H1 (cell line): ENCODE data around the gene MACROD1. TPM values are rescaled to one million over a fixed set of nuclear protein-coding genes. Genes with fewer than 3 reads are reported as not detected.

Source experiments
- CTCF ChIA-PET: fragments of 300-600 bp; sonication (Branson Sonifier 250); formaldehyde crosslinking; loops from one replicate; lab custom pipeline; 2021; ENCODE audit not compliant: partially characterized antibody; lab: Charles Lee
- POLR2A ChIA-PET: fragments of 300-600 bp; sonication (Branson Sonifier 250); formaldehyde crosslinking; loops from one replicate; lab custom pipeline; 2021; ENCODE audit warnings: inconsistent platforms; ENCODE audit not compliant: partially characterized antibody; lab: Charles Lee
- DNase-seq, 2 experiments: peaks; one replicate each; pipeline versions ENCODE4 v3.0.0 to v3.0.0-alpha.2; 2010 to 2022; ENCODE audit warnings: low spot score in 2 of 2, low read depth in 1 of 2, mixed read lengths in 1 of 2
- FAIRE-seq: peaks from 2 replicates; lab custom pipeline; 2011; peaks lifted over from hg19 to GRCh38; lab: Jason Lieb, UNC
- H2AFZ ChIP-seq: 2 replicates; pipeline ENCODE4 v1.8.1; 2012; ENCODE audit warnings: low read length, inconsistent platforms
- H2AK5ac ChIP-seq: 2 replicates; pipeline ENCODE4 v1.6.1; 2013; ENCODE audit warnings: low read depth, low read length
- H2BK120ac ChIP-seq: replicated peaks from 2 replicates; pipeline ENCODE3; 2013; ENCODE audit warnings: low read depth, low read length, inconsistent platforms
- H2BK12ac ChIP-seq: 2 replicates; pipeline ENCODE4 v1.6.1; 2013; ENCODE audit warnings: low read depth, low read length
- H2BK15ac ChIP-seq: 2 replicates; pipeline ENCODE4 v1.6.1; 2013; ENCODE audit warnings: low read length
- H2BK20ac ChIP-seq: 2 replicates; pipeline ENCODE4 v1.6.1; 2013; ENCODE audit warnings: low read length
- H2BK5ac ChIP-seq: 2 replicates; pipeline ENCODE4 v1.6.1; 2013; ENCODE audit warnings: low read depth, low read length
- H3K14ac ChIP-seq: 2 replicates; pipeline ENCODE4 v1.6.1; 2013; ENCODE audit warnings: inconsistent platforms; ENCODE audit not compliant: insufficient read length
- H3K18ac ChIP-seq: 2 replicates; pipeline ENCODE4 v1.6.1; 2013; ENCODE audit warnings: low read length; ENCODE audit errors: extremely low read depth
- H3K23ac ChIP-seq: 2 replicates; pipeline ENCODE4 v1.6.1; 2013; ENCODE audit warnings: inconsistent platforms; ENCODE audit not compliant: insufficient read length
- H3K23me2 ChIP-seq: 2 replicates; pipeline ENCODE4 v1.6.1; 2013; ENCODE audit warnings: low read depth, low read length
- H3K27ac ChIP-seq: 2 replicates; pipeline ENCODE4 v1.6.1; 2011; ENCODE audit warnings: low read depth, low read length, inconsistent platforms
- H3K27me3 ChIP-seq, 4 experiments: replicated peaks in 1 of 4; 1 replicate in 1 of 4; 2 replicates in 3 of 4; pipeline versions ENCODE4 v1.6.1 to v1.8.1; 2011 to 2013; ENCODE audit warnings: low read length in 3 of 4, mild to moderate bottlenecking in 3 of 4, inconsistent platforms in 2 of 4, mixed read lengths in 2 of 4, moderate library complexity in 1 of 4; ENCODE audit not compliant: control insufficient read depth in 3 of 4, insufficient read depth in 3 of 4; ENCODE audit errors: extremely low read depth in 1 of 4
- H3K36me3 ChIP-seq, 4 experiments: 2 replicates each; pipeline versions ENCODE4 v1.6.1 to v1.8.1; 2011 to 2013; ENCODE audit warnings: mild to moderate bottlenecking in 4 of 4, low read length in 3 of 4, moderate library complexity in 2 of 4, control low read depth in 1 of 4, inconsistent platforms in 1 of 4; ENCODE audit not compliant: insufficient read depth in 4 of 4, control insufficient read depth in 2 of 4
- H3K4ac ChIP-seq: replicated peaks from 2 replicates; pipeline ENCODE3; 2013; ENCODE audit warnings: low read length, low read depth, mixed read lengths, inconsistent platforms; ENCODE audit not compliant: insufficient read length
- H3K4me1 ChIP-seq, 4 experiments: replicated peaks in 1 of 4; 1 replicate in 1 of 4; 2 replicates in 3 of 4; pipeline versions ENCODE4 v1.6.1 to v1.8.1; 2011 to 2013; ENCODE audit warnings: low read length in 3 of 4, inconsistent platforms in 2 of 4, mixed read lengths in 1 of 4; ENCODE audit not compliant: insufficient read depth in 4 of 4, control insufficient read depth in 3 of 4
- H3K4me2 ChIP-seq, 2 experiments: 2 replicates each; pipeline versions ENCODE4 v1.6.1 to v1.8.1; 2011 to 2013; ENCODE audit warnings: low read depth in 2 of 2, low read length in 2 of 2, control low read depth in 1 of 2, inconsistent platforms in 1 of 2, mild to moderate bottlenecking in 1 of 2; ENCODE audit not compliant: insufficient read depth in 1 of 2
- H3K4me3 ChIP-seq, 4 experiments: fragments of 200-600, 300-600 bp in 1 of 4; sonication (generic), shearing (Covaris generic), sonication (Bioruptor Twin) in 1 of 4; 2 replicates each; pipeline versions ENCODE4 v1.5.1 to v1.8.1; 2011 to 2016; ENCODE audit warnings: low read length in 4 of 4, low read depth in 3 of 4, control low read depth in 2 of 4, inconsistent platforms in 2 of 4, mild to moderate bottlenecking in 2 of 4, mixed read lengths in 1 of 4, moderate library complexity in 1 of 4; ENCODE audit not compliant: insufficient read depth in 2 of 4; ENCODE audit errors: extremely low read depth in 1 of 4
- H3K56ac ChIP-seq: replicated peaks from 2 replicates; pipeline ENCODE3; 2013; ENCODE audit warnings: low read depth, mild to moderate bottlenecking, mixed read lengths, low read length, inconsistent platforms; ENCODE audit not compliant: insufficient read length
- H3K79me1 ChIP-seq: 2 replicates; pipeline ENCODE4 v1.6.1; 2013; ENCODE audit warnings: low read depth, low read length, control low read depth
- H3K79me2 ChIP-seq, 2 experiments: 2 replicates each; pipeline versions ENCODE4 v1.6.1 to v1.8.1; 2012 to 2013; ENCODE audit warnings: low read length in 2 of 2, mild to moderate bottlenecking in 2 of 2, inconsistent platforms in 1 of 2; ENCODE audit not compliant: insufficient read depth in 2 of 2, control insufficient read depth in 1 of 2
- H3K9ac ChIP-seq, 4 experiments: replicated peaks in 1 of 4; 1 replicate in 1 of 4; 2 replicates in 3 of 4; pipeline versions ENCODE4 v1.6.1 to v1.8.1; 2011 to 2013; ENCODE audit warnings: low read depth in 3 of 4, low read length in 3 of 4, control low read depth in 2 of 4, mild to moderate bottlenecking in 2 of 4, moderate library complexity in 2 of 4, inconsistent platforms in 1 of 4; ENCODE audit errors: extremely low read depth in 1 of 4
- H3K9me3 ChIP-seq, 2 experiments: 2 replicates each; pipeline versions ENCODE4 v1.6.1 to v1.8.1; 2012 to 2013; ENCODE audit warnings: mild to moderate bottlenecking in 2 of 2, moderate library complexity in 2 of 2, control low read depth in 1 of 2, inconsistent platforms in 1 of 2, low read depth in 1 of 2, low read length in 1 of 2, mixed read lengths in 1 of 2; ENCODE audit not compliant: insufficient read depth in 2 of 2
- H4K20me1 ChIP-seq, 2 experiments: replicated peaks in 1 of 2; 2 replicates each; pipeline versions ENCODE3 to v1.8.1; 2011 to 2013; ENCODE audit warnings: inconsistent platforms in 2 of 2, low read length in 2 of 2, mild to moderate bottlenecking in 1 of 2; ENCODE audit not compliant: insufficient read depth in 2 of 2, control insufficient read depth in 1 of 2
- H4K5ac ChIP-seq: 2 replicates; pipeline ENCODE4 v1.6.1; 2013; ENCODE audit warnings: low read length, low read depth, mixed read lengths, inconsistent platforms; ENCODE audit not compliant: insufficient read length
- H4K8ac ChIP-seq: 2 replicates; pipeline ENCODE4 v1.8.0; 2013; ENCODE audit warnings: mild to moderate bottlenecking, moderate library complexity, low read length, inconsistent platforms; ENCODE audit not compliant: insufficient read depth; ENCODE audit errors: extremely low read depth
- H4K91ac ChIP-seq: replicated peaks from 2 replicates; pipeline ENCODE3; 2013; ENCODE audit warnings: low read length, mixed read lengths, inconsistent platforms; ENCODE audit not compliant: insufficient read length
- KDM1A ChIP-seq: fragments of 200-600, 300-600 bp; sonication (generic); IDR thresholded peaks from 2 replicates; pipeline ENCODE4 v1.7.1; 2016; ENCODE audit warnings: mild to moderate bottlenecking, low read length, borderline replicate concordance
- RAD21 ChIP-seq, 2 experiments: IDR thresholded peaks in 1 of 2; conservative IDR thresholded peaks in 1 of 2; 2 replicates each; pipeline ENCODE4 v1.6.1; 2011; ENCODE audit warnings: low read depth in 2 of 2, low read length in 2 of 2, improper control_type of control experiment in 1 of 2, inconsistent platforms in 1 of 2, mild to moderate bottlenecking in 1 of 2, moderate library complexity in 1 of 2
- SP4 ChIP-seq: IDR thresholded peaks from 2 replicates; pipeline ENCODE4 v1.6.1; 2012; ENCODE audit warnings: low read length, inconsistent platforms
- WGBS, 2 experiments: shearing (Covaris generic) in 1 of 2; methylation state at CpG; one replicate each; pipeline versions ENCODE4 v1.1.6 to v1.1.7; 2013 to 2015; ENCODE audit warnings: low lambda C conversion rate in 2 of 2, mixed read lengths in 2 of 2, inconsistent platforms in 1 of 2, low coverage in 1 of 2, missing lambda C conversion rate in 1 of 2; ENCODE audit not compliant: insufficient replicate concordance in 2 of 2, insufficient coverage in 1 of 2, insufficient read length in 1 of 2; ENCODE audit errors: extremely low coverage in 1 of 2, missing lambda C conversion rate in 1 of 2; 5-methylcytosine and 5-hydroxymethylcytosine counted together
- polyA plus RNA-seq, 7 experiments: library from polyadenylated mRNA; depleted of rRNA in 3 of 7; stranded (reverse) in 5 of 7; unstranded in 2 of 7; fragments of >200 nt in 5 of 7; fragments of 200-250 nt in 2 of 7; gene quantifications; 1 replicate in 5 of 7; 2 replicates in 1 of 7; 4 replicates in 1 of 7; pipeline versions ENCODE4 v1.2.1 to v1.2.3, GENCODE V29; 2011 to 2013; ENCODE audit warnings: missing spikeins in 2 of 7, mixed read lengths in 2 of 7
- total RNA-seq: library from RNA; stranded (reverse); fragmentation: NEBNext Ultra II Directional; extraction: Animal tissue kit (Norgen Biotek cat#: 25700); gene quantifications from 2 replicates; pipeline ENCODE4 v1.2.1, GENCODE V29; 2021

The MACROD1 gene
- total and polyA plus RNA-seq, 2 of the 8 experiments (the other 6 are each of a cell fraction or from before 2014, with no cell fraction given): 19.5 to 34.1 TPM

GRCh38 chr11:64089027-64089360 is 76.9 kb downstream of the MACROD1 start:
- H3K27ac ChIP-seq: no peak overlapping the region

More at GRCh38 chr11:64089027-64089360, 76.9 kb downstream of the MACROD1 start:
- no peak overlapping the region for H3K4ac ChIP-seq
- no peak for TF ChIP-seq SP4
- TF ChIP-seq RAD21 (IDR thresholded peaks at IDR 0.05 in 1 of 2, conservative IDR thresholded peaks at IDR 0.05 in 1 of 2; ENCODE audit: low read depth in 2 of 2, low read length in 2 of 2): no peak
- no peak for TF ChIP-seq KDM1A
- DNase-seq: no peak
- no peak overlapping the region for H4K91ac ChIP-seq
- H3K9ac ChIP-seq: no peak overlapping the region
- H2BK120ac ChIP-seq: no peak overlapping the region
- H3K4me2 ChIP-seq: no peak overlapping the region
- no peak overlapping the region for H3K18ac ChIP-seq
- no peaks in the 10 kb centered on the region for H3K36me3 ChIP-seq
- no peaks in the 10 kb centered on the region for H3K79me2 ChIP-seq
- peaks cover 0 to 8% (median 5%) of the 10 kb centered on the region in 4 experiments; a peak in 6 of 7 replicates for H3K4me1 ChIP-seq
- peaks cover 2 to 60% (median 36%) of the 10 kb centered on the region in 4 experiments for H3K27me3 ChIP-seq
- no peak overlapping the region for H3K14ac ChIP-seq
- H4K5ac ChIP-seq: no peak overlapping the region
- no peak overlapping the region for H2AFZ ChIP-seq
- H3K9me3 ChIP-seq: no peaks in the 10 kb centered on the region
- 0 out of 2 replicates have a peak overlapping the region, but pooled peaks have one; percentile 16 for H2BK15ac ChIP-seq
- peaks cover 22 to 37% of the 10 kb centered on the region in 2 experiments for H4K20me1 ChIP-seq
- no peak overlapping the region for H4K8ac ChIP-seq
- no peak overlapping the region for H2BK20ac ChIP-seq
- H3K23ac ChIP-seq: no peak overlapping the region
- no peak overlapping the region for H3K4me3 ChIP-seq
- no peak for FAIRE-seq
- no peak overlapping the region for H2BK5ac ChIP-seq
- ChIA-PET POLR2A (interaction anchor here (1.3 kb wide), 1 partner anchor 11 kb away, joined by 3 read pairs; no protein-coding TSS in a partner anchor), CTCF (interaction anchor here (1.1 to 3.5 kb wide), 9 partner anchors 11 to 82 kb away, joined by 3 to 15 read pairs (median 5); no protein-coding TSS in a partner anchor)
- 0 out of 2 replicates have a peak overlapping the region, but pooled peaks have one; percentile 50 for H2BK12ac ChIP-seq
- peaks cover 5% of the 10 kb centered on the region; the same call in 1 of the 2 replicates for H3K79me1 ChIP-seq
- H3K23me2 ChIP-seq: no peaks in the 10 kb centered on the region
- WGBS, 2 experiments: 95% methylated on average over 15 of the region's 15 CpGs; no CpG with 5 or more reads in 1 of the 2 experiments
- H2AK5ac ChIP-seq: peak overlapping the region; percentile 45; the same call in 1 of the 2 replicates
- H3K56ac ChIP-seq: no peak overlapping the region
